Measurements from ENCODE around the gene MAN1A1. TPM values are rescaled to one million over a fixed set of nuclear protein-coding genes. Genes with fewer than 3 reads are reported as not detected.
"Not testable (repeated sequence)": the region's sequence is repeated elsewhere in the genome, so short reads cannot be mapped to it uniquely, and the experiment has no call there.

MAN1A1 gene
- polyA plus RNA-seq, 1 donor from 2014 or later: 4.6 TPM

GRCh38 chr6:119294984-119295383, 54.6 kb downstream of the MAN1A1 start:
- Histone ChIP-seq H3K27me3 (ENCODE audit: insufficient read depth, low read depth, low read length) (no peaks in the 10 kb centered on the region), H3K4me2 (ENCODE audit: low read length) (no peak overlapping the region), H3K4me3 (ENCODE audit: low read length) (no peak overlapping the region), H3F3A (ENCODE audit: insufficient read depth, low read length, poor library complexity, severe bottlenecking) (no peaks in the 10 kb centered on the region), H2AFZ (ENCODE audit: low read depth, low read length) (no peak overlapping the region), H3K79me2 (replicated peaks; ENCODE audit: insufficient read depth, low read length) (no peaks in the 10 kb centered on the region), H4K20me1 (ENCODE audit: insufficient read depth) (no peaks in the 10 kb centered on the region), H3K9ac (ENCODE audit: low read length) (no peak overlapping the region), H3K9me3 (ENCODE audit: low read length) (no peaks in the 10 kb centered on the region), H3K9me2 (ENCODE audit: insufficient read depth, low read length) (no peaks in the 10 kb centered on the region), H3K36me3 (ENCODE audit: insufficient read depth, low read length) (no peaks in the 10 kb centered on the region), H3K27ac (ENCODE audit: low read length) (no peak overlapping the region)
- TF ChIP-seq SMC3 (conservative IDR thresholded peaks at IDR 0.05; ENCODE audit: poor library complexity) (no peak), RAD21 (conservative IDR thresholded peaks at IDR 0.05) (no peak), POLR2AphosphoS5 (IDR thresholded peaks at IDR 0.05) (no peak), EP300 (conservative IDR thresholded peaks at IDR 0.05; ENCODE audit: poor library complexity, severe bottlenecking) (no peak), TAF1 (IDR thresholded peaks at IDR 0.05; ENCODE audit: low read depth) (no peak), MXI1 (conservative IDR thresholded peaks at IDR 0.05; ENCODE audit: poor library complexity, severe bottlenecking) (no peak), EZH2 (IDR thresholded peaks at IDR 0.05; ENCODE audit: borderline replicate concordance, insufficient read depth, low read length, poor library complexity, severe bottlenecking) (no peak)
- TF ChIP-seq, protein P1, sequence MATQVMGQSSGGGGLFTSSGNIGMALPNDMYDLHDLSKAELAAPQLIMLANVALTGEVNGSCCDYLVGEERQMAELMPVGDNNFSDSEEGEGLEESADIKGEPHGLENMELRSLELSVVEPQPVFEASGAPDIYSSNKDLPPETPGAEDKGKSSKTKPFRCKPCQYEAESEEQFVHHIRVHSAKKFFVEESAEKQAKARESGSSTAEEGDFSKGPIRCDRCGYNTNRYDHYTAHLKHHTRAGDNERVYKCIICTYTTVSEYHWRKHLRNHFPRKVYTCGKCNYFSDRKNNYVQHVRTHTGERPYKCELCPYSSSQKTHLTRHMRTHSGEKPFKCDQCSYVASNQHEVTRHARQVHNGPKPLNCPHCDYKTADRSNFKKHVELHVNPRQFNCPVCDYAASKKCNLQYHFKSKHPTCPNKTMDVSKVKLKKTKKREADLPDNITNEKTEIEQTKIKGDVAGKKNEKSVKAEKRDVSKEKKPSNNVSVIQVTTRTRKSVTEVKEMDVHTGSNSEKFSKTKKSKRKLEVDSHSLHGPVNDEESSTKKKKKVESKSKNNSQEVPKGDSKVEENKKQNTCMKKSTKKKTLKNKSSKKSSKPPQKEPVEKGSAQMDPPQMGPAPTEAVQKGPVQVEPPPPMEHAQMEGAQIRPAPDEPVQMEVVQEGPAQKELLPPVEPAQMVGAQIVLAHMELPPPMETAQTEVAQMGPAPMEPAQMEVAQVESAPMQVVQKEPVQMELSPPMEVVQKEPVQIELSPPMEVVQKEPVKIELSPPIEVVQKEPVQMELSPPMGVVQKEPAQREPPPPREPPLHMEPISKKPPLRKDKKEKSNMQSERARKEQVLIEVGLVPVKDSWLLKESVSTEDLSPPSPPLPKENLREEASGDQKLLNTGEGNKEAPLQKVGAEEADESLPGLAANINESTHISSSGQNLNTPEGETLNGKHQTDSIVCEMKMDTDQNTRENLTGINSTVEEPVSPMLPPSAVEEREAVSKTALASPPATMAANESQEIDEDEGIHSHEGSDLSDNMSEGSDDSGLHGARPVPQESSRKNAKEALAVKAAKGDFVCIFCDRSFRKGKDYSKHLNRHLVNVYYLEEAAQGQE (IDR thresholded peaks at IDR 0.05; ENCODE audit: borderline replicate concordance): no peak
- TF ChIP-seq, protein P2, sequence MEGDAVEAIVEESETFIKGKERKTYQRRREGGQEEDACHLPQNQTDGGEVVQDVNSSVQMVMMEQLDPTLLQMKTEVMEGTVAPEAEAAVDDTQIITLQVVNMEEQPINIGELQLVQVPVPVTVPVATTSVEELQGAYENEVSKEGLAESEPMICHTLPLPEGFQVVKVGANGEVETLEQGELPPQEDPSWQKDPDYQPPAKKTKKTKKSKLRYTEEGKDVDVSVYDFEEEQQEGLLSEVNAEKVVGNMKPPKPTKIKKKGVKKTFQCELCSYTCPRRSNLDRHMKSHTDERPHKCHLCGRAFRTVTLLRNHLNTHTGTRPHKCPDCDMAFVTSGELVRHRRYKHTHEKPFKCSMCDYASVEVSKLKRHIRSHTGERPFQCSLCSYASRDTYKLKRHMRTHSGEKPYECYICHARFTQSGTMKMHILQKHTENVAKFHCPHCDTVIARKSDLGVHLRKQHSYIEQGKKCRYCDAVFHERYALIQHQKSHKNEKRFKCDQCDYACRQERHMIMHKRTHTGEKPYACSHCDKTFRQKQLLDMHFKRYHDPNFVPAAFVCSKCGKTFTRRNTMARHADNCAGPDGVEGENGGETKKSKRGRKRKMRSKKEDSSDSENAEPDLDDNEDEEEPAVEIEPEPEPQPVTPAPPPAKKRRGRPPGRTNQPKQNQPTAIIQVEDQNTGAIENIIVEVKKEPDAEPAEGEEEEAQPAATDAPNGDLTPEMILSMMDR (IDR thresholded peaks at IDR 0.05; ENCODE audit: poor library complexity, severe bottlenecking): no peak

GRCh38 chr6:119291060-119291459, 58.5 kb downstream of the MAN1A1 start:
- not testable (repeated sequence) for H4K20me1 ChIP-seq (ENCODE audit: insufficient read depth); H3K4me3 ChIP-seq (ENCODE audit: low read length); H3K9ac ChIP-seq (ENCODE audit: low read length); H3K27me3 ChIP-seq (ENCODE audit: insufficient read depth, low read depth, low read length); H3K4me2 ChIP-seq (ENCODE audit: low read length); H3K79me2 ChIP-seq (replicated peaks; ENCODE audit: insufficient read depth, low read length); H3K27ac ChIP-seq (ENCODE audit: low read length); H2AFZ ChIP-seq (ENCODE audit: low read depth, low read length); H3K36me3 ChIP-seq (ENCODE audit: insufficient read depth, low read length); H3K9me3 ChIP-seq (ENCODE audit: low read length); H3F3A ChIP-seq (ENCODE audit: insufficient read depth, low read length, poor library complexity, severe bottlenecking); H3K9me2 ChIP-seq (ENCODE audit: insufficient read depth, low read length)

DNA sequence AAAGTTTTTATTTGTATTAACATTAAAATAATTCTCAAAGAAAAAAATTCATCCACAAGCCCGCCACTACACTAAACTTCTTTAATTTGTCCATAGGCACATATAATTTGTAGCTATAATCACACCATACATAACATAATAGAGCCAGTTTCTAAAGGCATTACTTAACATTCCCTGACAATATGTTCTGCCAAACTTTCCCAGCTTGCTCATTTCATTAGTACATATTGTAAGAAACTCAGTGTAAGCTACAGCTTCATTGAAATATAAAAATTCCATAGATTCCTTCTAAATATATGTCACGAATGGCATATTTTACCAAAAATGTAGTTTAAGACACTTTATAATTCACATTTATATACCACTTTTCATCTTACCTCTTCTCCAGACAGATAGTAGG, 59.3 kb downstream of the MAN1A1 start:
- Histone ChIP-seq H3K4me2 (ENCODE audit: low read length) (no peak overlapping the region), H3F3A (ENCODE audit: insufficient read depth, low read length, poor library complexity, severe bottlenecking) (no peaks in the 10 kb centered on the region), H4K20me1 (ENCODE audit: insufficient read depth) (no peaks in the 10 kb centered on the region), H3K27ac (ENCODE audit: low read length) (no peak overlapping the region), H3K36me3 (ENCODE audit: insufficient read depth, low read length) (no peaks in the 10 kb centered on the region), H3K27me3 (ENCODE audit: insufficient read depth, low read depth, low read length) (no peaks in the 10 kb centered on the region), H3K79me2 (replicated peaks; ENCODE audit: insufficient read depth, low read length) (no peaks in the 10 kb centered on the region), H2AFZ (ENCODE audit: low read depth, low read length) (no peak overlapping the region), H3K4me3 (ENCODE audit: low read length) (no peak overlapping the region), H3K9ac (ENCODE audit: low read length) (no peak overlapping the region), H3K9me3 (ENCODE audit: low read length) (no peaks in the 10 kb centered on the region), H3K9me2 (ENCODE audit: insufficient read depth, low read length) (no peaks in the 10 kb centered on the region)
- TF ChIP-seq, protein P1 (IDR thresholded peaks at IDR 0.05; ENCODE audit: borderline replicate concordance): no peak
- TF ChIP-seq EP300 (conservative IDR thresholded peaks at IDR 0.05; ENCODE audit: poor library complexity, severe bottlenecking) (no peak), TAF1 (IDR thresholded peaks at IDR 0.05; ENCODE audit: low read depth) (no peak), SMC3 (conservative IDR thresholded peaks at IDR 0.05; ENCODE audit: poor library complexity) (no peak)

Data from neural cell (in vitro differentiated cells).